HG02852 (cell line): Measurements from ENCODE around the gene GPR31.
"Not testable (repeated sequence)": the region's sequence is repeated elsewhere in the genome, so short reads cannot be mapped to it uniquely, and the experiment has no call there.

Source experiments
- ATAC-seq: cut with Tn5 transposase; IDR thresholded peaks from one replicate; pipeline ENCODE4 v1.9.1; 2021; ENCODE audit warnings: mild to moderate bottlenecking, moderate library complexity; ENCODE audit not compliant: unreplicated experiment

The GPR31 gene

GRCh38 chr6:167157863-167158262 is at the start of gene GPR31:
Gene GPR31 (minus strand): TSS chr6:167157980. CDS start chr6:167157831, 149 bp downstream.
- ATAC-seq = no peak

GRCh38 chr6:167207527-167207926 is 49.7 kb upstream of the GPR31 start:
- no peak for ATAC-seq

GRCh38 chr6:167205316-167205715 is 47.5 kb upstream of the GPR31 start:
- ATAC-seq = not testable (repeated sequence)

- ATAC-seq = not testable (repeated sequence)
Measured at GRCh38 chr6:167204059-167204348, 46.2 kb upstream of the GPR31 start.

- not testable (repeated sequence) for ATAC-seq
Measured at GRCh38 chr6:167203261-167204058, 45.7 kb upstream of the GPR31 start.

GRCh38 chr6:167202613-167203012 is 44.8 kb upstream of the GPR31 start:
- not testable (repeated sequence) for ATAC-seq

- no peak for ATAC-seq
Measured at GRCh38 chr6:167200806-167201205, 43.0 kb upstream of the GPR31 start.

GRCh38 chr6:167195941-167196610 is 38.3 kb upstream of the GPR31 start:
- not testable (repeated sequence) for ATAC-seq

- not testable (repeated sequence) for ATAC-seq
Measured at GRCh38 chr6:167193515-167194125, 35.8 kb upstream of the GPR31 start.

GRCh38 chr6:167191043-167191583 is 33.3 kb upstream of the GPR31 start:
- ATAC-seq = not testable (repeated sequence)

GRCh38 chr6:167187275-167187674 is 29.5 kb upstream of the GPR31 start:
- not testable (repeated sequence) for ATAC-seq

GRCh38 chr6:167185101-167185500 is 27.3 kb upstream of the GPR31 start:
- ATAC-seq = not testable (repeated sequence)

GRCh38 chr6:167182913-167183314 is 25.1 kb upstream of the GPR31 start:
- ATAC-seq = peak; percentile 79

GRCh38 chr6:167181351-167181750 is 23.6 kb upstream of the GPR31 start:
- ATAC-seq = not testable (repeated sequence)

GRCh38 chr6:167180086-167180485 is 22.3 kb upstream of the GPR31 start:
- ATAC-seq = not testable (repeated sequence)

GRCh38 chr6:167178896-167179655 is 21.3 kb upstream of the GPR31 start:
- not testable (repeated sequence) for ATAC-seq

- not testable (repeated sequence) for ATAC-seq
Measured at GRCh38 chr6:167177271-167177670, 19.5 kb upstream of the GPR31 start.

- ATAC-seq = not testable (repeated sequence)
Measured at GRCh38 chr6:167172011-167172410, 14.2 kb upstream of the GPR31 start.

GRCh38 chr6:167171300-167171699 is 13.5 kb upstream of the GPR31 start:
- not testable (repeated sequence) for ATAC-seq

GRCh38 chr6:167169867-167170266 is 12.1 kb upstream of the GPR31 start:
- not testable (repeated sequence) for ATAC-seq

GRCh38 chr6:167168296-167168695 is 10.5 kb upstream of the GPR31 start:
- ATAC-seq = not testable (repeated sequence)
